ENCODE data around the gene SSC5D. TPM values are rescaled to one million over a fixed set of nuclear protein-coding genes. Genes with fewer than 3 reads are reported as not detected.

The SSC5D gene
- total RNA-seq, 2 experiments from 2014 or later: 0.67 to 0.70 TPM

DNA sequence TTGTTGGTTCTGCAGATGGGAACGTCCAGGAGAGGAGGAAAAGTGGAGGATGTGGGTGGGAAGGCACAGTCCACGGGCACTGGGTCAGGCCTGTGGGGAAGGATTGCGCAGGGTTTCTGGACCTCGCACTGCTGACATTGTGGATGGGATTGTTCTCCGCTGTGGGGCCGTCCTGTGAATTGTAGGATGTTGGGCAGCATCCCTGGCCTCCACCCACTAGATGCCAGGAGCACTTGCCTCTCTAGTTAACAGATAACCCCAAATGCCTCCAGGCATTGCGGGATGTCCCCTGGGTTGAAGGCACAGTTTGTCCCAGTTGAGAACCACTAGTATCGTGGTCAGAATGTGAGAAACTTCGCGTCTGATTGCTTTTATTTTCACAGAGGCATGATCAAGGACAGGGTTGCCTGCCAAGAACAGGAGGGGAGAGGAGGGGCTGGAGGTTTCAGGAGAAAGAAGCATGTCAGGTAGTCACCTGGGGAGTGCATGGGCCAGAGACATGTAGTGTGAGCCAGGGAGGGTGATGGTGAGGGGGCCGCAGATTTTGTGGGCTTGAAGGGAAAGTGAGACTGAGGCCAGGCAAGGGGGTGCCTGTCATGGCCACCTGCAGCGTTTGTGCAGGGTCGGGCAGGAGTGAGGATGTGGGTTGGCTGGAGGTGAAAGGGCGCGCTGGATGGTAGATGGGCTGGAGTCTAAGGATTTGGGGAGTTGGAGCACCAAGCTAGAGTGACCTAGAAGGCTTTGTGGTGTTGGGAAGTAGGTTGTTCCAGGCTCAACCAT, 8.6 kb upstream of the SSC5D start:
- Mint-ChIP-seq H3K36me3 (ENCODE audit: low read depth) (peaks cover 2% of the 10 kb centered on the region), H3K4me1 (ENCODE audit: low read depth) (peaks cover 28% of the 10 kb centered on the region), H3K4me3 (peak overlapping the region; percentile 4), H3K9me3 (no peaks in the 10 kb centered on the region), H3K27ac (peak overlapping the region; percentile 20), H3K27me3 (no peaks in the 10 kb centered on the region)
- CTCF ChIA-PET: interaction anchor here (1.5 to 1.6 kb wide), 2 partner anchors 12 to 24 kb away, joined by 6 read pairs; no protein-coding TSS in a partner anchor
- POLR2A ChIA-PET: interaction anchor here (1.2 kb wide), 1 partner anchor 179 kb away, joined by 3 read pairs; no protein-coding TSS in a partner anchor
- DNase-seq (no peak), ATAC-seq (no peak)
- intact Hi-C loops (cut with micrococcal nuclease): no loop called here
- TF ChIP-seq, protein P1, sequence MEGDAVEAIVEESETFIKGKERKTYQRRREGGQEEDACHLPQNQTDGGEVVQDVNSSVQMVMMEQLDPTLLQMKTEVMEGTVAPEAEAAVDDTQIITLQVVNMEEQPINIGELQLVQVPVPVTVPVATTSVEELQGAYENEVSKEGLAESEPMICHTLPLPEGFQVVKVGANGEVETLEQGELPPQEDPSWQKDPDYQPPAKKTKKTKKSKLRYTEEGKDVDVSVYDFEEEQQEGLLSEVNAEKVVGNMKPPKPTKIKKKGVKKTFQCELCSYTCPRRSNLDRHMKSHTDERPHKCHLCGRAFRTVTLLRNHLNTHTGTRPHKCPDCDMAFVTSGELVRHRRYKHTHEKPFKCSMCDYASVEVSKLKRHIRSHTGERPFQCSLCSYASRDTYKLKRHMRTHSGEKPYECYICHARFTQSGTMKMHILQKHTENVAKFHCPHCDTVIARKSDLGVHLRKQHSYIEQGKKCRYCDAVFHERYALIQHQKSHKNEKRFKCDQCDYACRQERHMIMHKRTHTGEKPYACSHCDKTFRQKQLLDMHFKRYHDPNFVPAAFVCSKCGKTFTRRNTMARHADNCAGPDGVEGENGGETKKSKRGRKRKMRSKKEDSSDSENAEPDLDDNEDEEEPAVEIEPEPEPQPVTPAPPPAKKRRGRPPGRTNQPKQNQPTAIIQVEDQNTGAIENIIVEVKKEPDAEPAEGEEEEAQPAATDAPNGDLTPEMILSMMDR (IDR thresholded peaks at IDR 0.05): no peak

DNA sequence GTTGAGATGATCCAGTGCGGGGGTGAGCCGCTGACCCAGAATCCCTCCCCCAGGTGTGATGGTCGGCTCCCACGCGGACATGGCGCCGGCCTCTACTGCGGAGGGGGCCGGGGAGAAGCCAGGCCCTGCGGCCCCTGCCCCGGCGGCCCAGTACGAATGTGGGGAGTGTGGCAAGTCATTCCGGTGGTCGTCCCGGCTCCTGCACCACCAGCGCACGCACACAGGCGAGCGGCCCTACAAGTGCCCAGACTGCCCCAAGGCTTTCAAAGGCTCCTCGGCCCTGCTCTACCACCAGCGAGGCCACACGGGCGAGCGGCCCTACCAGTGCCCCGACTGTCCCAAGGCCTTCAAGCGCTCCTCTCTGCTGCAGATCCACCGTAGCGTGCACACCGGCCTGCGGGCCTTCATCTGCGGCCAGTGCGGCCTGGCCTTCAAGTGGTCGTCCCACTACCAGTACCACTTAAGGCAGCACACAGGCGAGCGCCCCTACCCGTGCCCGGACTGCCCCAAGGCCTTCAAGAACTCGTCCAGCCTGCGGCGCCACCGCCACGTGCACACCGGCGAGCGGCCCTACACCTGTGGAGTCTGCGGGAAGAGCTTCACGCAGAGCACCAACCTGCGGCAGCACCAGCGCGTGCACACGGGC, 7.0 kb upstream of the SSC5D start:
- no peaks in the 10 kb centered on the region for H3K27me3 Mint-ChIP-seq
- TF ChIP-seq, protein P1 (IDR thresholded peaks at IDR 0.05): no peak
- POLR2A ChIA-PET: no interaction called here
- H3K4me1 Mint-ChIP-seq (ENCODE audit: low read depth): peaks cover 34% of the 10 kb centered on the region
- intact Hi-C loops (cut with micrococcal nuclease): no loop called here
- CTCF ChIA-PET: no interaction called here
- no peaks in the 10 kb centered on the region for H3K9me3 Mint-ChIP-seq
- no peak overlapping the region for H3K27ac Mint-ChIP-seq
- ATAC-seq: no peak
- no peak overlapping the region for H3K4me3 Mint-ChIP-seq
- peaks cover 2% of the 10 kb centered on the region for H3K36me3 Mint-ChIP-seq (ENCODE audit: low read depth)
- DNase-seq: no peak

DNA sequence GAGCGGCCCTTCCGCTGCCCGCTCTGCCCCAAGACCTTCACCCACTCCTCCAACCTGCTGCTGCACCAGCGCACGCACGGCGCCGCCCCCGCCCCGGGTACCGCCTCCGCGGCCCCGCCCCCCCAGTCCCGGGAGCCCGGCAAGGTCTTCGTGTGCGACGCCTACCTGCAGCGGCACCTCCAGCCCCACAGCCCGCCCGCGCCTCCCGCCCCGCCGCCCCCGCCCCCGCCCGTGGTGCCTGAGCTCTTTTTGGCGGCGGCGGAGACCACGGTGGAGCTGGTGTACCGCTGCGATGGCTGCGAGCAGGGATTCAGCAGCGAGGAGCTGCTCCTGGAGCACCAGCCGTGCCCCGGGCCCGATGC, 6.5 kb upstream of the SSC5D start:
- ChIA-PET CTCF (no interaction called here), POLR2A (no interaction called here)
- H3K4me1 Mint-ChIP-seq (ENCODE audit: low read depth): peaks cover 34% of the 10 kb centered on the region
- ATAC-seq (no peak), DNase-seq (no peak)
- TF ChIP-seq, protein P1 (IDR thresholded peaks at IDR 0.05): no peak
- no peak overlapping the region for H3K4me3 Mint-ChIP-seq
- H3K9me3 Mint-ChIP-seq: no peaks in the 10 kb centered on the region
- intact Hi-C loops (cut with micrococcal nuclease): no loop called here
- H3K27ac Mint-ChIP-seq: no peak overlapping the region
- H3K27me3 Mint-ChIP-seq: no peaks in the 10 kb centered on the region
- peaks cover 2% of the 10 kb centered on the region for H3K36me3 Mint-ChIP-seq (ENCODE audit: low read depth)

GRCh38 chr19:55482156-55482961, 5.9 kb upstream of the SSC5D start:
- DNase-seq (no peak), ATAC-seq (no peak)
- H3K27me3 Mint-ChIP-seq: no peaks in the 10 kb centered on the region
- no peak overlapping the region for H3K4me3 Mint-ChIP-seq
- H3K9me3 Mint-ChIP-seq: no peaks in the 10 kb centered on the region
- intact Hi-C loops (cut with micrococcal nuclease): no loop called here
- ChIA-PET CTCF (no interaction called here), POLR2A (interaction anchor here (0.5 to 1.0 kb wide), 2 partner anchors 9 to 12 kb away, joined by 3 read pairs; no protein-coding TSS in a partner anchor)
- peaks cover 37% of the 10 kb centered on the region for H3K4me1 Mint-ChIP-seq (ENCODE audit: low read depth)
- no peaks in the 10 kb centered on the region for H3K36me3 Mint-ChIP-seq (ENCODE audit: low read depth)
- no peak overlapping the region for H3K27ac Mint-ChIP-seq
- TF ChIP-seq, protein P1 (IDR thresholded peaks at IDR 0.05): no peak

All from activated CD8-positive, alpha-beta T cell treated with anti-CD3 and anti-CD28 coated beads for 36 hours (primary cell).